Retinal pigment epithelial cell (primary cell): Measurements from ENCODE around the gene WDR37.
A peak's percentile ranks its signal among the peaks of the same experiment; 100 is the strongest.
"Not testable (repeated sequence)": the region's sequence is repeated elsewhere in the genome, so short reads cannot be mapped to it uniquely, and the experiment has no call there.

Experiments used
- DNase-seq: peaks from one replicate; pipeline ENCODE4 v3.0.0-alpha.2; 2010; ENCODE audit warnings: low read depth
- H3K4me3 ChIP-seq: 2 replicates; pipeline ENCODE4 v1.5.1; 2011; ENCODE audit warnings: mild to moderate bottlenecking, low read length, control low read depth, moderate library complexity
- CTCF ChIP-seq: conservative IDR thresholded peaks from 2 replicates; pipeline ENCODE4 v1.5.1; 2011; ENCODE audit warnings: low read depth, low read length, control low read depth, inconsistent platforms

WDR37 gene

GRCh38 chr10:1056326-1057105 lies at the start of gene WDR37:
Gene WDR37, plus strand, starts transcription at chr10:1056385. Its CDS starts 15,771 bp downstream, at chr10:1072156.
- H3K4me3 ChIP-seq = peak within 1 kb of the TSS; percentile 87
- peak; percentile 84 for DNase-seq
- TF ChIP-seq CTCF = no peak

GRCh38 chr10:1006573-1006972 lies 49.6 kb upstream of the WDR37 start:
- no peak for TF ChIP-seq CTCF
- DNase-seq = no peak
- H3K4me3 ChIP-seq = no peak overlapping the region

GRCh38 chr10:1007583-1007982 lies 48.6 kb upstream of the WDR37 start:
- no peak for TF ChIP-seq CTCF
- H3K4me3 ChIP-seq = no peak overlapping the region
- DNase-seq = no peak

GRCh38 chr10:1009071-1009494 lies 47.1 kb upstream of the WDR37 start:
- no peak for TF ChIP-seq CTCF
- no peak overlapping the region for H3K4me3 ChIP-seq
- DNase-seq = no peak

- not testable (repeated sequence) for DNase-seq, H3K4me3 ChIP-seq
These were observed 46.2 kb upstream of the WDR37 start for GRCh38 chr10:1009947-1010346.

GRCh38 chr10:1010703-1011102 lies 45.5 kb upstream of the WDR37 start:
- DNase-seq = no peak
- no peak for TF ChIP-seq CTCF
- H3K4me3 ChIP-seq = no peak overlapping the region

- DNase-seq = no peak
- TF ChIP-seq CTCF = no peak
- H3K4me3 ChIP-seq = no peak overlapping the region
These were observed 44.5 kb upstream of the WDR37 start for GRCh38 chr10:1011696-1012095.
